ENCODE results near the gene CNEP1R1.
A peak's percentile ranks its signal among the peaks of the same experiment; 100 is the strongest.

The CNEP1R1 gene

DNA sequence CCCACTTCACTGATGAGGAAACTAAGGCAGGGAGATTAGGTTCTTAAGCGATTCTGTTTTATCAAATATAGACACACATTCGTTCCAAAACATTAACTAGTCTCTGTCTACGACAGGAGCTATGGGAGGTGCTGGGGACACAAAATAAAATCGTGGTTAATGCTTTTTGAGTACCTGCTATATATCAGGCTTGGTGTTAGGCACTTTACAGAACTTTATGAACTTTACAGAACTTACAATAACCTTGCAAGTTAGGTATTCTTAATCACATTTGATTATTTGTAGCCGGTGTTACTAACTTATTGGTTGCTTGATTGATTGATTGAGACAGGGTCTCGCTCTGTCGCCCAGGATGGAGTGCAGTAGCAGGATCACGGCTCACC, 40.2 kb downstream of the CNEP1R1 start:
- no peak for DNase-seq (ENCODE audit: low read depth)

- peak; percentile 83 for DNase-seq (ENCODE audit: low read depth)
Measured at GRCh38 chr16:50065624-50066481, 40.8 kb downstream of the CNEP1R1 start, which contains the start of gene HEATR3. Gene HEATR3 (plus strand): TSS chr16:50065970. CDS start chr16:50066132, 162 bp downstream.

- no peak for DNase-seq (ENCODE audit: low read depth)
Measured at GRCh38 chr16:50066482-50067289, 41.7 kb downstream of the CNEP1R1 start.

- DNase-seq (ENCODE audit: low read depth): no peak
Measured at GRCh38 chr16:50067290-50067853, 42.3 kb downstream of the CNEP1R1 start.

GRCh38 chr16:50068550-50068949, 43.5 kb downstream of the CNEP1R1 start:
- DNase-seq (ENCODE audit: low read depth): no peak

DNA sequence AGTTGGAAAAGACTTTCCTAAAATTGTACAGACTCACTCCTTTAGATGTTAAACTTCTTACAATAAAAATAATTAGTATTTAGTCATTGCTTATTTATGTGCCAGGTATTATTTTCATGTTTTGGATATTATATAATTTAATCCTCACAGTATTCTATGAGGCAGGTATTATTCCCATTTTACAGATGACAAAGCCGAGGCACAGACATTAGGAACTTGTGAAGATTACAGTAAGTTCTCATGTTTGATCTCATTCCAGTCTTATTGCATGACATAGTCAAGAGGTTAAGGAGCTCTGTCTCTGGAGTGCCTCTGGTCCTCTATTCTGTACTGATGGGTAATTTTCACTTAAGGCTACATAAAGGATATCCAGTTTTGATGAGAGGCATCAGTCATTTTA, 44.0 kb downstream of the CNEP1R1 start:
- no peak for DNase-seq (ENCODE audit: low read depth)

DNA sequence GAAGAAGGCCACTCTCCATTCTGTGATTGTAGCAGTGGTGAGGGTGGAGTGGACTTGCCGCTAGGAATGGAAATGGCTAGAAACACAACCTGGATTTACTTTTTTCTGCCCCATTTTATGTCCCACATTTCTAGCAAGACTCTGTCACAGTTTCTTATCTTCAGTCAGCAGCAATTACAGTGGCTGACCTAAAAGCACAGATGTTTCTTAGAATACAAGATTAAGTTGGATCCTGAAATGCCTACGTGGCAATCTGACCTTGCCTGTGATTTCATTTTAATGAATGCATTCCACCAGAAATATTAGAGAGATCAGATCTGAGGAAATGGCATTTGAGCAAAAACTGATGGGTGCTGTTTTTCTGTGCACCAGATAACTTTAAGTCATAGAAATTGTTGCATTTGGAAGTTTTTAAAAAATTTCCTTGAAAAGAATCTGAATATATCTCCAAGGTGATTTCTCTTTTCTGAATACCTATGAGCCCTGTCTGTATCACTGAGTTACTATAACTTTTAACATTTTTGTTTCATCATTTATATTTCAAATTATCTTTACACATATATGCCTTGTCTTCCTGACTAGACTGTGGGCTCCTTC, 46.1 kb downstream of the CNEP1R1 start:
- no peak for DNase-seq (ENCODE audit: low read depth)

GRCh38 chr16:50072730-50073129, 47.7 kb downstream of the CNEP1R1 start:
- DNase-seq (ENCODE audit: low read depth): no peak

- no peak for DNase-seq (ENCODE audit: low read depth)
Measured at GRCh38 chr16:50079397-50080140, 54.5 kb downstream of the CNEP1R1 start.

GRCh38 chr16:50081428-50082018, 56.5 kb downstream of the CNEP1R1 start:
- no peak for DNase-seq (ENCODE audit: low read depth)

DNA sequence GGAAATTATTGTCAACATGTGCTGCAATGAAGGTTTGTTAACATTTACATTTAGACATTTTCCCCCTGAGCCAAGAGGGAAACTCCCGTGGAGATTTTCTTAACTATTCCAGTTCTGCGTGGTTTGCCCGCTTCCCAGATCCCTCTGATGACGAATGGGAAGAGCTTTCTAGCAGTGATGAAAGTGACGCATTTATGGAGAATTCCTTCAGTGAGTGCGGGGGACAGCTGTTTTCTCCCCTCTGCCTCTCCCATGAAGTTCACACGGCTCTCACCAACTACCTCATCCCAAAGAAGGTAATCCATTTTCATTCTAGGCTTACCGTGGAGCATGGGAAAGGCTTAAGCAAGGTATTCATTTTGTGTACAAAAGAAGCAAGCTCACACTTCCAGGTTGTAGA, 59.0 kb downstream of the CNEP1R1 start:
- DNase-seq (ENCODE audit: low read depth): no peak

DNA sequence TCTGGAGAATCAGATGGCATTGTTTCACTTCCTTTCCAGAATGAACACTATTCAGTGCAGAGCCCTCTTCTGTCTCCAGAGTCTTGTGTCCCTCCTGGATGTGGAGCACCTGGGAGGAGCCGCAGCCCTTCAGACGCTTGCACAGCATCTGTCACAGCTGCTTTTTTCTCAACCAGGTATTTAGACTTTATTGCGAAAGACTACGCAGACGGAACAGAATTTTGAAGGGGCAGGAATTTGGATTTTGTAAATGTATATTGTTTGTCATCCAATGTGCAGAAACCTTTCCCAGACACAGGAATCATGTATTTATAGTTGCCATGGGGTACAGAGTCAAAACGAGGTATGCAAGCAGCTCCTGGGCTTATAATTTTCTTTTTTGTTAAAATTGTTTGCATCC, 61.2 kb downstream of the CNEP1R1 start:
- DNase-seq (ENCODE audit: low read depth): no peak

Data from GM04504 (cell line).